Measurements from ENCODE around the gene C4orf50.

The C4orf50 gene

GRCh38 chr4:6018331-6018730, at the start of gene C4orf50:
C4orf50 (minus strand) TSS chr4:6018431.
- no peak for DNase-seq (ENCODE audit: low read depth)

- no peak for DNase-seq (ENCODE audit: low read depth)
Measured at GRCh38 chr4:6065934-6066590, 47.8 kb upstream of the C4orf50 start.

- DNase-seq (ENCODE audit: low read depth) = no peak
Measured at GRCh38 chr4:6065166-6065565, 46.9 kb upstream of the C4orf50 start.

DNA sequence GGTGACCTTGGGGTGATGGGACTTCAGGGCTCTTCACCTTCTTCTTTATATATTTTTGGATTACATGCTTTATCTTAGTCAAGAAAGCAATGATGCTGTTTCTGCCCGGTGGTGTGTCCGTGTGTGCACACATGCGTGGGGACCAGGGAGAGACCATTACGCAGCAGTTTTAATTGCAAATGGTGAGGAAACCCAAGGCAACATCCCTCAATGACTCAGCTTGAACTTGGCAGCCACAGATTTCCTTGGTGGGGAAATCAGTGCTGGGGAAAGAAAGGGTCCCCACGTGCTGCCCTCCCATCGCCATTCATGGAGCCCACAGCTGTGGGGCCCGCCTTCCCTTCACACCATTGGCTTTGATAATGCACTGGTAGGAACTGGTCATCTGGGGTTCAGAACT, 46.2 kb upstream of the C4orf50 start:
- DNase-seq (ENCODE audit: low read depth) = no peak

DNA sequence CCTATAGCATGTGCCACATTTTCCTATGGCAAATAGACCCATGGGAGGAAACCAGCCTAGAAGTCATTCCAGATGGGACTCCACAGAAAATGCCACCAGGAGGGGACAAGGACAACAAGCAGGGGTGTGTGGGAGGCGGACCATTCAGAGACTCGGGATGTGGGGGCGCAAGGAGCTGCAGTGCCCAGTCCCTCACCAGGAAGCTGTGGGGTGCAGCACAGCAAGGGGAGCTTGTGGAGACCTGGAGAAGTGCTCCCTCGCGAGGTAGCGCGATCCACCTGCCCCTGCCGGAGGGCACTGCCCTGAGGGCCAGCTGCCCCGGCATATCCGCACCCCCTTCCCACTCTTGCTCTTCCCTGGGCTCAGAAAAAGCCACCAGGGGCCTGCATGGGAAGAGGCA, 45.5 kb upstream of the C4orf50 start:
- no peak for DNase-seq (ENCODE audit: low read depth)

- no peak for DNase-seq (ENCODE audit: low read depth)
Measured at GRCh38 chr4:6062133-6062532, 43.9 kb upstream of the C4orf50 start.

GRCh38 chr4:6059375-6059805, 41.2 kb upstream of the C4orf50 start:
- DNase-seq (ENCODE audit: low read depth) = no peak

- no peak for DNase-seq (ENCODE audit: low read depth)
Measured at GRCh38 chr4:6058531-6059374, 40.5 kb upstream of the C4orf50 start.

DNA sequence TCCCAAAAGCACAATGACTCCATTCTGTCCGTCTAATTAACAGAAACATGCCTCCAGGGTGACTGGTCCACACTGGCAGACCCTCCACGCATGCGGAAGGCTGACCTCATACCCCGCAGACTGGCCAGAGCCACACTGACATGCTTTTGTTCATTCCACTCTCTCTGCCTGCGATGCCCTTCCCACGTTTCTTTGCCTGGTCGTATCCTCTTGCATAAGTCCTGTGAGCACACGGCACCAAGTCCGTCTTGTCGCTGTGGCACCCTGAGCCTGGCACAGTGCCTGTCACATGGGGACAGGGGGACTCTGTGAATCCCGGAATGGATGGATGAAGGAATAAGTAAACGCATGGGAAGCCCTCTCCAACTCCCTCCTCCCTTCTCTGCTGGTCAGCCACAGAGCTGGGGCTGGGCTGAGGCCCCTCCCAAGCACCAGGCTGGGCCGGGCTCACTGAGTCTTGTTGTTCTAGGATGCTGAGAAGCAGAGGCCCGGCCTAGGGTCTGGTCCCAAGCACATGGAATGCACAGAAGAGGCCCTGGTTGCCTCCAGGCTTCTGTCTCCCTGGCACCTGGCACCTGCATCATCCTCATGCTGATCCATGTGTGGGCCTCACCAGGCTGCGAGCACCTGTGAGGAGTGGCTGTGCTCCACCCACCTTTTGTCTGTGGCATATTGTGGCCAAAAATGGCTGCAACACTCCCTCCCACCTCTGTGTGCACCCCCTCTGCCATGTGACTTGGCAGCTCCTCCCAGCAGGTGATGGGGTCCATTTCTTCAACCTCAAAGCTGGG, 38.9 kb upstream of the C4orf50 start:
- no peak for DNase-seq (ENCODE audit: low read depth)

- no peak for DNase-seq (ENCODE audit: low read depth)
Measured at GRCh38 chr4:6055436-6055835, 37.2 kb upstream of the C4orf50 start.

GRCh38 chr4:6055030-6055429, 36.8 kb upstream of the C4orf50 start:
- no peak for DNase-seq (ENCODE audit: low read depth)

- no peak for DNase-seq (ENCODE audit: low read depth)
Measured at GRCh38 chr4:6054162-6054922, 36.1 kb upstream of the C4orf50 start.

DNA sequence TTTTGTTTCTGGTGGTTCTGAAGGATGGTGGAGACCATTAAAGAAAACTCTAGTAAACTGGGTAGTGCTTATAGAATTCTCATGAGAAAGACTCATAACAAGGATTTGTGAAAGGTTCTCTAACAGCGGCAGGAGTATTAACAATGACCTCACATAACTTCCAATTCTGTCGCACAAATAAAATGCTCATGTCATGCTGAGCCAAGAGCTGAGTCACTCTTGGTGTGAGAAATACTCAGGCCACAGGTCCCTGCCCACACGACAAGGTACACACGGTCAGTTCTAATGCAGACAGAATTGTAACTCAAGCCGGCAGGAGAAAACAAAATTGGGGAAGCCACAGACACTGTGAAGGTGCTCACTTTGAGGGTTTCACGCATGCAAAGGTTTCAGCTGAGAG, 34.4 kb upstream of the C4orf50 start:
- DNase-seq (ENCODE audit: low read depth) = no peak

DNA sequence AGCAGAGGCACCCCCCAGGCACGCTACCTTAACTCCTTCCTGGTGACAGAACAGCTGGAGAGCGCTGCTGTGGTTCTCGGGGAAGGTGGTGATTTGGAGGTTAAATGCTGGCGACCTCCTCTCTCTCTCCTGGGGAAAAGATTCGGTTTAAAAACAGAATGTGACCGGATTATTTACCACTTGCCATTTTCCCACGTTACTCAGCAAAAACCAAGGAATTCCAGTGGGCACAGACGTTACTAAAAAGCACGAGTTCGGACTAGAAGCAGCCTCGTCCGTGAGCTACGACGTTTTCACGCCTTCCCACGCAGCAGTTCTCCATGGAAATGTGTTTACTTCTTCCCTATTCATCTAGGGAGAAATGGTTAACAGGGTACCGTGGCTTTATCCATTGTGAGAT, 32.3 kb upstream of the C4orf50 start:
- DNase-seq (ENCODE audit: low read depth) = no peak

- no peak for DNase-seq (ENCODE audit: low read depth)
Measured at GRCh38 chr4:6049985-6050384, 31.8 kb upstream of the C4orf50 start.

DNA sequence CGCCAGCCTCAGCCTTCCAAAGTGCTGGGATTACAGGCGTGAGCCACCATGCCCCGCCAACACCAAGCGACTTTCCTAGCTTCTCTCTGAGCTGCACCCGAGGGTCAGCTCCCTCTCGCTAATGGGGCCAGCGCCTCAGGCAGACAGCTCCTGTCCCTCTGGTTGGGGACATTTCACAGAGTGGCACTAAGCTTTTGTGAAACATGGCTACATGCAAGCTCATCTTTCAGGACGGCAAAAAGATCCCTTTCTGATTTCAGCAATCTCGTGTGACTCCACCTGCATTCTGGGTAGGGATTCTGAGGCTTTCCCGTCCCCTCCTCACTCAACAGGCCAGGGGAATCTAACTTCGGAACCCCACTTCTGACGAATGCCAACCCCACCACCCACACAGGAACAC, 31.0 kb upstream of the C4orf50 start:
- no peak for DNase-seq (ENCODE audit: low read depth)

GRCh38 chr4:6048537-6048936, 30.3 kb upstream of the C4orf50 start:
- DNase-seq (ENCODE audit: low read depth) = no peak

DNA sequence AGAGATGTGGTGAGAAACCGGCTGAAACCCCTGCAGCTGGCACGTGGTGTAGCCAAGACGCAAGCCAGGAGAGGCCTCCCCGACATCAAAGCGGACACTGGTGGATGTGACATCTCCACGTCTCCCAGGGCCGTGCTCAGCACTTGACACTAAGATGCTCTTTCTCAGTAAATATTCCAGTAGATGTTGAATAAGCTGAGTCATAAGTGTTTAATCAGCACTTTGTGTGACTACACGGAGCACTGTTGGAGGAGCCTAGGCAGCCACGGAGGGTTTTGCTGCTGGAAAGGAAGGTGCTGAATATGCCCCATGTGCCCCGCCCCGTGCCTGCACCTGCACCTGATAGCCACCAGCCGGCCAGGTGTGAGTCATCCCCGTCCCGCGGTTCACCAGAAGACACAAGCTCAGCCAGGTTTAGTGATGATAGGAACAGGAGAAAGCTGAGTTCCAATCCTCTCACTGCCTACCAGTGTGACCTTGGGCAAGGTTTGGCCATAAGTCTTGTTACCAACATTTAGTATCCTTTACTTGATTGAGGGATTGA, 29.0 kb upstream of the C4orf50 start:
- DNase-seq (ENCODE audit: low read depth) = no peak

DNA sequence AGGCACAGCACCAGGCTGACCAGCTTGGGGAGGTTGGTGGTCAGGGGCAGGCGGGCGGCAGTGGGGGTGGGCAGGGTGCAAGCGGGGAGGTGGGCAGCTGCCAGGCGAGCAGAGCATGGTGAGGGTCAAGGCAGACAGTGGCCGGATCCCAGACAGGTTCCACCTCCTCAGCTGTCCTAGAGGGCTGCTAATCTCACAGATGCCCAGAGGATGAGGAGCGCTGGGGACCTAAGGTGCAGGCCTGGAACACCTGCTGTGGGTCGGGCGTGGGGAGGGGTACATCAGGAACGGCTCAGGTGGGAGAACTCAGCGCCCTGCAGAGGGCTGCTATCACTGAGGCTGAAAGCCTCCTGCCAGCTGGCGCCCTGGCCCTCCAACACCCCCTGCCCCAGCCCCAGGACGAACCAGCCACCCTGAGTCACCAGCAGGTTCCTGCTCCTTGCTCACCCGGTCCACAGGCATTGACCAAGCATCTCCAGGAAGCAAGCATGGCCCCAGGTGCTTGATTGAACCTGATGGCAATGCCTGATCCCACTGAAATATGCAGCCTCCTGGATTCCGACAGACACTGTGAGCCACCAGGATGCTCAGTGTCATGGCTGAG, 28.4 kb upstream of the C4orf50 start:
- no peak for DNase-seq (ENCODE audit: low read depth)

- no peak for DNase-seq (ENCODE audit: low read depth)
Measured at GRCh38 chr4:6044805-6045204, 26.6 kb upstream of the C4orf50 start.

GRCh38 chr4:6044276-6044675, 26.0 kb upstream of the C4orf50 start:
- no peak for DNase-seq (ENCODE audit: low read depth)

Data from stimulated activated CD8-positive, alpha-beta memory T cell treated with anti-CD3 and anti-CD28 coated beads, Interleukin-12 subunit alpha, Interleukin-12 subunit beta, amount 100 ng/mL, for 1 hour (primary cell).